ENCODE data around the gene ZFP69. TPM values are rescaled to one million over a fixed set of nuclear protein-coding genes. Genes with fewer than 3 reads are reported as not detected.

The ZFP69 gene
- total and polyA plus RNA-seq, 2 of the 4 experiments (the other 2 are of a cell fraction) = 1.2 to 1.6 TPM

DNA sequence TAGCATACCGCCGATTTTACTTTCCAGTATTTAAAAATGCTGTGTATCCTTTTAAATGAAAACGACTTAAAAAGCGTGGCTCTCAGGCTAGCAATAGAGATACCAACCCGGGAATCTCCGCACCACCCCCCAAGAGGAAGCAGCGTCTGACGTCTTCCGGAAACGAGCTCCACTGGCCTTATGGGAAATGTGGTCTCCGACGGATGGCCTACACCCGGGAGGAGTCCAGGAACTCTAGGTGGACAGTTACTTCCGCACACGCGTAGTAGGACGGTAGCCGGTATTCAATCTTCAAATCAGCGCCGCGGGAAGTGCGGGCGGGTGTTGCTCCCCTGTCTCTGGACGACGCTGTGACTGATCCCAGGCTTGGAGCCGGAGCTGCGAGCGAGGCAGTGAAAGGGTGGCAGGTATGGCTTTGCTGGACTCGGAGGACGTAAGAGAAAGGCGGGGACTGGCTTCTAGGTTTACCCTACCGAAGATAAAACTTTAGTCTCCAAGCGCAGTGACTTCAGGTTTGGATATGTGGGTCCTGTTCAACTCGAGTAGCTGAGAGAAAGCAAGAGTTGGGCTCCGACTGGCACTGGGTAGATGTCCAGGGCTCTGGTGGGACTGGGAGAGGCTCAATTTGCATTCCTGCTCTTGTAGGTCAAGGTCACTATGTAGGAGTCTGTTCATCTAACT, 54.4 kb downstream of the ZFP69 start, which contains the start of gene ZNF684:
Gene ZNF684, plus strand, starts transcription at position 257 of the 681 bp plus-strand sequence. CDS start 1,530 bp downstream, outside the sequence.
- WGBS, 2 experiments (ENCODE audit: extremely low coverage in 2 of 2, insufficient read length in 1 of 2) = 0% methylated on average over 8 of the region's 35 CpGs; no CpG with 5 or more reads in 1 of the 2 experiments
- Histone ChIP-seq H3K4me3 (ENCODE audit: insufficient read depth, low read depth, low read length) (peak within 1 kb of the TSS; percentile 73), H3K14ac (replicated peaks; ENCODE audit: low read depth, low read length) (peak within 1 kb of the TSS; percentile 91), H3K56ac (ENCODE audit: extremely low read depth, insufficient read depth, low read length) (peak within 1 kb of the TSS; percentile 67), H4K5ac (ENCODE audit: low read depth, low read length) (peak within 1 kb of the TSS; percentile 70), H4K91ac (ENCODE audit: insufficient read depth, low read depth, low read length) (peak within 1 kb of the TSS; percentile 66), H3K23ac (ENCODE audit: low read depth, low read length) (peak within 1 kb of the TSS; percentile 78), H3K4me1 (ENCODE audit: control insufficient read depth, insufficient read depth, low read length) (no peaks in the 10 kb centered on the region), H2BK20ac (ENCODE audit: low read depth, low read length) (no peak within 1 kb of the TSS), H2AFZ (replicated peaks; ENCODE audit: low read length, poor library complexity) (peak within 1 kb of the TSS; percentile 97), H2BK5ac (ENCODE audit: low read depth, low read length, poor library complexity, severe bottlenecking) (peak within 1 kb of the TSS; percentile 73), H3K79me1 (ENCODE audit: low read depth in 1 of 2, low read length in 2 of 2) (peaks cover 0 to 7% of the 10 kb centered on the region in 2 experiments; a peak in 2 of 4 replicates), H3K9ac (ENCODE audit: low read depth, low read length) (peak within 1 kb of the TSS; percentile 57), H2AK9ac (replicated peaks; ENCODE audit: low read depth, low read length, poor library complexity) (peak within 1 kb of the TSS; percentile 10), H4K20me1 (ENCODE audit: insufficient read depth, low read length) (no peaks in the 10 kb centered on the region), H3K36me3 (ENCODE audit: control insufficient read depth, insufficient read depth, low read length) (no peaks in the 10 kb centered on the region), H2AK5ac (ENCODE audit: low read depth, low read length) (peak within 1 kb of the TSS; percentile 18), H3K27ac (ENCODE audit: insufficient read depth, low read length) (peak within 1 kb of the TSS; percentile 54), H3K18ac (ENCODE audit: low read depth, low read length) (peak within 1 kb of the TSS; percentile 26; the same call in 1 of the 2 replicates), H3K4me2 (ENCODE audit: low read depth, low read length) (peak within 1 kb of the TSS; percentile 88), H3K4ac (ENCODE audit: low read depth, low read length) (peak within 1 kb of the TSS; percentile 62), H2BK120ac (ENCODE audit: low read depth, low read length) (peak within 1 kb of the TSS; percentile 5; the same call in 1 of the 2 replicates), H3K9me3 (ENCODE audit: control insufficient read depth, insufficient read depth, low read length) (no peaks in the 10 kb centered on the region), H2BK15ac (ENCODE audit: low read depth, low read length) (no peak within 1 kb of the TSS), H4K8ac (ENCODE audit: low read depth in 2 of 2, low read length in 2 of 2) (peak within 1 kb of the TSS; percentile 87 to 98), H3K9me1 (ENCODE audit: insufficient read depth, low read length) (no peaks in the 10 kb centered on the region), H3K27me3 (ENCODE audit: control insufficient read depth, insufficient read depth, low read length) (no peaks in the 10 kb centered on the region)
- ATAC-seq (ENCODE audit: low read depth) (peak; percentile 99), DNase-seq (peak; percentile 95)
- TF ChIP-seq POLR2A (IDR thresholded peaks at IDR 0.05; ENCODE audit: low read depth, low read length) (peak; percentile 58; the same call in 1 of the 2 replicates), MXI1 (IDR thresholded peaks at IDR 0.05; ENCODE audit: borderline replicate concordance, low read depth, low read length) (0 out of 2 replicates have a peak, but pooled peaks have one; percentile 50), SMC3 (IDR thresholded peaks at IDR 0.05; ENCODE audit: low read depth, low read length) (no peak), RAD21 (IDR thresholded peaks at IDR 0.05; ENCODE audit: low read length) (no peak), MAZ (IDR thresholded peaks at IDR 0.05; ENCODE audit: borderline replicate concordance, low read depth, low read length) (peak; percentile 63; the same call in 1 of the 2 replicates), MAFK (IDR thresholded peaks at IDR 0.05; ENCODE audit: low read depth, low read length) (no peak)
- TF ChIP-seq, protein P1, sequence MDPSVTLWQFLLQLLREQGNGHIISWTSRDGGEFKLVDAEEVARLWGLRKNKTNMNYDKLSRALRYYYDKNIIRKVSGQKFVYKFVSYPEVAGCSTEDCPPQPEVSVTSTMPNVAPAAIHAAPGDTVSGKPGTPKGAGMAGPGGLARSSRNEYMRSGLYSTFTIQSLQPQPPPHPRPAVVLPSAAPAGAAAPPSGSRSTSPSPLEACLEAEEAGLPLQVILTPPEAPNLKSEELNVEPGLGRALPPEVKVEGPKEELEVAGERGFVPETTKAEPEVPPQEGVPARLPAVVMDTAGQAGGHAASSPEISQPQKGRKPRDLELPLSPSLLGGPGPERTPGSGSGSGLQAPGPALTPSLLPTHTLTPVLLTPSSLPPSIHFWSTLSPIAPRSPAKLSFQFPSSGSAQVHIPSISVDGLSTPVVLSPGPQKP (IDR thresholded peaks at IDR 0.05; ENCODE audit: borderline replicate concordance, low read depth, low read length) = no peak
- in situ Hi-C loops (cut with MboI; ENCODE audit: low sequenced_read_pairs) (no loop called here), dilution Hi-C loops (cut with HindIII; ENCODE audit: low sequenced_read_pairs, unreplicated experiment) (no loop called here), intact Hi-C loops (cut with micrococcal nuclease) (loop anchor here (5.0 to 10.0 kb wide), 2 partner anchors 133 to 321 kb away; partner anchors contain the start of gene RIMS3)
- ChIA-PET POLR2A (ENCODE audit: unreplicated experiment) (no interaction called here), CTCF (interaction anchor here (0.7 to 1.5 kb wide), 5 partner anchors 9 to 1768 kb away, joined by 3 to 9 read pairs (median 5); no protein-coding TSS in a partner anchor)
- no TSS peak for BruUV-seq (replicated peaks)
